Hepatocyte (in vitro differentiated cells): ENCODE measurements around the gene AOAH. TPM values are rescaled to one million over a fixed set of nuclear protein-coding genes. Genes with fewer than 3 reads are reported as not detected.

ENCODE experiments used
- DNase-seq: peaks from one replicate; pipeline ENCODE4 v3.0.0-alpha.2; 2016; ENCODE audit warnings: low spot score
- H2AFZ ChIP-seq: fragments of 200-600 bp; sonication (generic); 2 replicates; pipeline ENCODE4 v1.6.0; 2016; ENCODE audit warnings: antibody characterized with exemption, mild to moderate bottlenecking
- H3K27ac ChIP-seq: fragments of 200-600 bp; sonication (generic); 2 replicates; pipeline ENCODE4 v1.5.1; 2016; ENCODE audit warnings: mild to moderate bottlenecking
- H3K27me3 ChIP-seq: fragments of 200-600 bp; sonication (generic); 2 replicates; pipeline ENCODE4 v1.6.1; 2016
- H3K36me3 ChIP-seq: fragments of 200-600 bp; sonication (generic); replicated peaks from 2 replicates; pipeline ENCODE4 v1.5.1; 2016; ENCODE audit warnings: low read depth; ENCODE audit not compliant: insufficient read depth
- H3K4me1 ChIP-seq: fragments of 200-600 bp; sonication (generic); 2 replicates; pipeline ENCODE4 v1.5.1; 2016; ENCODE audit warnings: mild to moderate bottlenecking, moderate library complexity; ENCODE audit not compliant: insufficient read depth
- H3K4me2 ChIP-seq: fragments of 200-600 bp; sonication (generic); 2 replicates; pipeline ENCODE4 v1.6.0; 2016
- H3K4me3 ChIP-seq: fragments of 200-600 bp; sonication (generic); 2 replicates; pipeline ENCODE4 v1.5.1; 2016; ENCODE audit warnings: mild to moderate bottlenecking
- H3K79me2 ChIP-seq: fragments of 200-600 bp; sonication (generic); 2 replicates; pipeline ENCODE4 v1.6.0; 2017; ENCODE audit warnings: mild to moderate bottlenecking
- H3K9me2 ChIP-seq: fragments of 200-600 bp; sonication (generic); replicated peaks from 2 replicates; pipeline ENCODE4 v1.6.0; 2017; ENCODE audit warnings: mild to moderate bottlenecking; ENCODE audit not compliant: insufficient read depth
- H3K9me3 ChIP-seq: fragments of 200-600 bp; sonication (generic); 2 replicates; pipeline ENCODE4 v1.5.1; 2016; ENCODE audit warnings: low read depth, mild to moderate bottlenecking
- H4K20me1 ChIP-seq: fragments of 200-600 bp; sonication (generic); 2 replicates; pipeline ENCODE4 v1.6.0; 2016; ENCODE audit warnings: mild to moderate bottlenecking; ENCODE audit not compliant: insufficient read depth, poor library complexity, severe bottlenecking
- EZH2 ChIP-seq: fragments of 200-600 bp; sonication (generic); IDR thresholded peaks from 2 replicates; pipeline ENCODE4 v1.6.1; 2016; ENCODE audit warnings: antibody characterized with exemption, mild to moderate bottlenecking, borderline replicate concordance
- EZH2phosphoT487 ChIP-seq: fragments of 200-600 bp; sonication (generic); IDR thresholded peaks from one replicate; pipeline ENCODE4 v1.6.1; 2018; ENCODE audit warnings: antibody characterized with exemption, mild to moderate bottlenecking, low read depth, moderate library complexity; ENCODE audit not compliant: unreplicated experiment, severe bottlenecking
- WGBS: methylation state at CpG from one replicate; pipeline ENCODE4 v1.1.6; 2016; ENCODE audit warnings: low lambda C conversion rate; ENCODE audit errors: missing lambda C conversion rate; 5-methylcytosine and 5-hydroxymethylcytosine counted together
- polyA plus RNA-seq: library from polyadenylated mRNA; unstranded; fragments of >200 nt; fragmentation: Nextera tagmentation; extraction: Ambion mirVana; gene quantifications from 2 replicates; pipeline ENCODE4 v1.2.1, GENCODE V29; 2016
- total RNA-seq: library from RNA; depleted of rRNA; stranded (reverse); fragments of >200 nt; gene quantifications from 2 replicates; pipeline ENCODE4 v1.2.3, GENCODE V29; 2014
- TF ChIP-seq, protein P1 (sequence below): fragments of 200-600 bp; sonication (generic); IDR thresholded peaks from 2 replicates; pipeline ENCODE4 v1.5.1; 2016; ENCODE audit warnings: antibody characterized with exemption, mild to moderate bottlenecking; ENCODE audit not compliant: poor library complexity

The AOAH gene
- total and polyA plus RNA-seq, 2 experiments from 2014 or later, result 2.4 to 3.9 TPM

DNA sequence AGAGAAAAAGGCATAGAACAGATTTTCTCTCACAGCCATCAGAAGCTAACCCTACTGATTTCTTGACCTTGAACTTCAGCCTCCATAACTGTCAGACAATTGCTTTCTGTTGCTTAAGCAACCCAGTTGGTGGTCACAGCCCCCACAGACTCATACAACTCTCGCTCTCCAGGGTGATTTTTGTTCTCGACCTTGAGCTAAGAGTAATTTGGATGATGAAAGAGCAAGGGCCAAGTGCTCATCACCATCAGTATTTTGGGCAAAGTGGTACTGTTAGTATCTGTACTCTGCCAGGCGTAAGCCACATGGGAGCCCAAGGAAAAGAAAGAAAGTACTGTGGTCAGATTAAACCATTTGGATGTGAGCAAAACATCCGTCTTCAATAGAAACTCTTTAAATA is 81.9 kb downstream of the AOAH start:
- no peaks in the 10 kb centered on the region for H3K9me3 ChIP-seq
- no peaks in the 10 kb centered on the region for H3K36me3 ChIP-seq
- no peaks in the 10 kb centered on the region for H3K9me2 ChIP-seq
- no peaks in the 10 kb centered on the region for H3K27me3 ChIP-seq
- H3K4me1 ChIP-seq, result peaks cover 3% of the 10 kb centered on the region
- no peaks in the 10 kb centered on the region for H3K79me2 ChIP-seq
- no peak overlapping the region for H3K27ac ChIP-seq
- no peak overlapping the region for H3K4me3 ChIP-seq
- no peak for DNase-seq
- H4K20me1 ChIP-seq, result no peaks in the 10 kb centered on the region
- TF ChIP-seq EZH2 (no peak), EZH2phosphoT487 (no peak)
- TF ChIP-seq, protein P1, sequence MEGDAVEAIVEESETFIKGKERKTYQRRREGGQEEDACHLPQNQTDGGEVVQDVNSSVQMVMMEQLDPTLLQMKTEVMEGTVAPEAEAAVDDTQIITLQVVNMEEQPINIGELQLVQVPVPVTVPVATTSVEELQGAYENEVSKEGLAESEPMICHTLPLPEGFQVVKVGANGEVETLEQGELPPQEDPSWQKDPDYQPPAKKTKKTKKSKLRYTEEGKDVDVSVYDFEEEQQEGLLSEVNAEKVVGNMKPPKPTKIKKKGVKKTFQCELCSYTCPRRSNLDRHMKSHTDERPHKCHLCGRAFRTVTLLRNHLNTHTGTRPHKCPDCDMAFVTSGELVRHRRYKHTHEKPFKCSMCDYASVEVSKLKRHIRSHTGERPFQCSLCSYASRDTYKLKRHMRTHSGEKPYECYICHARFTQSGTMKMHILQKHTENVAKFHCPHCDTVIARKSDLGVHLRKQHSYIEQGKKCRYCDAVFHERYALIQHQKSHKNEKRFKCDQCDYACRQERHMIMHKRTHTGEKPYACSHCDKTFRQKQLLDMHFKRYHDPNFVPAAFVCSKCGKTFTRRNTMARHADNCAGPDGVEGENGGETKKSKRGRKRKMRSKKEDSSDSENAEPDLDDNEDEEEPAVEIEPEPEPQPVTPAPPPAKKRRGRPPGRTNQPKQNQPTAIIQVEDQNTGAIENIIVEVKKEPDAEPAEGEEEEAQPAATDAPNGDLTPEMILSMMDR, result no peak
- no peak overlapping the region for H2AFZ ChIP-seq
- H3K4me2 ChIP-seq, result no peak overlapping the region
- 87% methylated on average over 4 of the region's 4 CpGs for WGBS

DNA sequence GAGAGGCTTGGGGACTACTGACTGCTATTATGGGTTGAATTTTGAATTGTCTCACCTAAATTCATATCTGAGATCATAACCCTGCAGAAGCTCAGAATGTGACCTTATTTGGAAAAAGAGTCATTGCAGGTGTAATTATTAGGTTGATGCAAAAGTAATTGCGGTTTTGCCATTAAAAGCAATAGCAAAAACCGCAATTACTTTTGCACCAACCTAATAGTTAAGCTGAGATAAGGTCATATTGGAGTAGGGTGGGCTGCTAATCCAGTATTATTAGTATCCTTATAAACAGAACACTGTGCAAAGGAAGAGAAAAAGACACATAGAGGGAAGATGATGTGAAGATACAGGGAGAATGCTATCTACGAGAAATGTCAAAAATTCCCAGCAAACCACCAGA is 82.3 kb downstream of the AOAH start:
- H3K79me2 ChIP-seq, result no peaks in the 10 kb centered on the region
- 96% methylated on average over 3 of the region's 3 CpGs for WGBS
- TF ChIP-seq, protein P1, result no peak
- TF ChIP-seq EZH2phosphoT487 (no peak), EZH2 (no peak)

DNA sequence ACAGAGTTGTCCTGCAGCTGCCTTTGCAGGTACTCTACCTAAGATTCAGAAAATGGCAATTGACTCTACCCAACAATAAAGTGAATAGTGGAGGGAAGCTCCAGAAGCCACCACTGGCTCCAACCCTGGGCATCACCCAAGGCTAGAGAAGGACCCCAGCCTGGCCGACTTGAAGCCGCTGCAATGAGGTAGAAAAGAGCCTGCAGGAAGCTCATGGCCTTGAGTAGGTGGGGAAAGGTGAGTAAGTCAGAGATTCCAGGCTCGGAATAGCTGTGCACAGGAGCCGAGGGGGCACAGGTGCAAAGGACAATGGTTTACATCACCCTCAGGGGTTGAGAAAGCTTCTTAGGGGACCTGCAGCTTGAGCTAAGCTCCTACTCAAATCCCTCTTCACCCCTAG is 83.6 kb downstream of the AOAH start:
- no peak overlapping the region for H3K27ac ChIP-seq
- no peaks in the 10 kb centered on the region for H3K9me2 ChIP-seq
- peaks cover 3% of the 10 kb centered on the region for H3K4me1 ChIP-seq
- H3K4me3 ChIP-seq, result no peak overlapping the region
- H3K36me3 ChIP-seq, result no peaks in the 10 kb centered on the region
- H3K4me2 ChIP-seq, result no peak overlapping the region
- no peak for DNase-seq
- H3K9me3 ChIP-seq, result no peaks in the 10 kb centered on the region
- H2AFZ ChIP-seq, result no peak overlapping the region
- H3K79me2 ChIP-seq, result no peaks in the 10 kb centered on the region
- TF ChIP-seq, protein P1, result no peak
- TF ChIP-seq EZH2, result no peak
- TF ChIP-seq EZH2phosphoT487, result no peak
- WGBS, result 93% methylated on average over 4 of the region's 4 CpGs
- H3K27me3 ChIP-seq, result no peaks in the 10 kb centered on the region
- no peaks in the 10 kb centered on the region for H4K20me1 ChIP-seq

More for the DNA sequence above, 82.3 kb downstream of the AOAH start:
- DNase-seq, result no peak
- no peak overlapping the region for H2AFZ ChIP-seq
- no peaks in the 10 kb centered on the region for H3K9me2 ChIP-seq
- peaks cover 3% of the 10 kb centered on the region for H3K4me1 ChIP-seq
- H3K27ac ChIP-seq, result no peak overlapping the region
- H3K4me3 ChIP-seq, result no peak overlapping the region
- H3K4me2 ChIP-seq, result no peak overlapping the region
- no peaks in the 10 kb centered on the region for H3K9me3 ChIP-seq
- H3K27me3 ChIP-seq, result no peaks in the 10 kb centered on the region
- no peaks in the 10 kb centered on the region for H4K20me1 ChIP-seq
- H3K36me3 ChIP-seq, result no peaks in the 10 kb centered on the region

DNA sequence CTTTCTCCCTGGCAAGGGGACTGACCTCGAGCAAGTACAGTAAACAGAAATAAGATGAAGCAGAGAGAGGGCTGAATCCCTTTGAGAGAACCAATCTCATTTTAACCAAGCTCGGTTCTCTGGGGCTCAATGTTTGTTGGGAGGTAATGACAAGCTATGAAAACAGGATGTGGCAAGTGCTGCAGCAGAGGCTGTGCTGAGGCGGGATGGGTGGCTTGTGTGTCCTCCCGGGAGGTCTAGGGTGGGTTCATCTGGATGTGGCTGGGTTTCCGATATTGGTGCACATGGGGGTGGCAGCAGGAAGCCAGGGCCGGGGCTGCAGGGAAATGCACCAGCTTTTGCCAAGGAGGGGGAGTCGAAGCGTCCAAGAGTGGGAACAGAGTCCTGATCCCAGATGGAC is 84.5 kb downstream of the AOAH start:
- Histone ChIP-seq H3K4me1 (no peaks in the 10 kb centered on the region), H3K36me3 (no peaks in the 10 kb centered on the region), H4K20me1 (no peaks in the 10 kb centered on the region), H3K4me2 (no peak overlapping the region), H3K27me3 (no peaks in the 10 kb centered on the region), H2AFZ (no peak overlapping the region), H3K4me3 (no peak overlapping the region), H3K79me2 (no peaks in the 10 kb centered on the region), H3K9me3 (no peaks in the 10 kb centered on the region), H3K27ac (no peak overlapping the region), H3K9me2 (no peaks in the 10 kb centered on the region)
- DNase-seq, result no peak
- no peak for TF ChIP-seq EZH2phosphoT487
- no peak for TF ChIP-seq EZH2
- TF ChIP-seq, protein P1, result no peak
- 83% methylated on average over 8 of the region's 8 CpGs for WGBS
